UCSD-AML1 (cell line): Measurements from ENCODE around the gene SUSD6.
A peak's percentile ranks its signal among the peaks of the same experiment; 100 is the strongest.
"Not testable (repeated sequence)": the region's sequence is repeated elsewhere in the genome, so short reads cannot be mapped to it uniquely, and the experiment has no call there.

Source experiments
- DNase-seq: peaks from one replicate; lab custom pipeline; 2025; ENCODE audit not compliant: unreplicated experiment; lab: John Stamatoyannopoulos, UW

SUSD6 gene

GRCh38 chr14:69619012-69619411, 7.6 kb downstream of the SUSD6 start:
- no peak for DNase-seq

GRCh38 chr14:69620211-69620611, 8.8 kb downstream of the SUSD6 start:
- DNase-seq, result no peak

GRCh38 chr14:69620981-69621380, 9.6 kb downstream of the SUSD6 start:
- DNase-seq, result no peak

- DNase-seq, result no peak
Observed at GRCh38 chr14:69624136-69624535, 12.7 kb downstream of the SUSD6 start.

- peak; percentile 88 for DNase-seq
Observed at GRCh38 chr14:69625299-69626131, 14.1 kb downstream of the SUSD6 start.

- DNase-seq, result no peak
Observed at GRCh38 chr14:69626132-69626500, 14.7 kb downstream of the SUSD6 start.

- no peak for DNase-seq
Observed at GRCh38 chr14:69629225-69630127, 18.1 kb downstream of the SUSD6 start.

- no peak for DNase-seq
Observed at GRCh38 chr14:69630360-69630759, 19.0 kb downstream of the SUSD6 start.

GRCh38 chr14:69631509-69631908, 20.1 kb downstream of the SUSD6 start:
- DNase-seq, result no peak

GRCh38 chr14:69632164-69632563, 20.8 kb downstream of the SUSD6 start:
- DNase-seq, result no peak

GRCh38 chr14:69632593-69633151, 21.3 kb downstream of the SUSD6 start:
- DNase-seq, result no peak

- no peak for DNase-seq
Observed at GRCh38 chr14:69633238-69633637, 21.8 kb downstream of the SUSD6 start.

- DNase-seq, result peak; percentile 47
Observed at GRCh38 chr14:69635981-69636639, 24.7 kb downstream of the SUSD6 start.

- no peak for DNase-seq
Observed at GRCh38 chr14:69636718-69637480, 25.5 kb downstream of the SUSD6 start.

GRCh38 chr14:69637503-69638031, 26.2 kb downstream of the SUSD6 start:
- no peak for DNase-seq

- DNase-seq, result no peak
Observed at GRCh38 chr14:69640931-69641330, 29.5 kb downstream of the SUSD6 start.

- not testable (repeated sequence) for DNase-seq
Observed at GRCh38 chr14:69642212-69642793, 30.9 kb downstream of the SUSD6 start.

GRCh38 chr14:69643430-69644200, 32.2 kb downstream of the SUSD6 start:
- no peak for DNase-seq

GRCh38 chr14:69644814-69645213, 33.4 kb downstream of the SUSD6 start:
- DNase-seq, result no peak
